ENCODE data around the gene DCP1A.
"Not testable (repeated sequence)": the region's sequence is repeated elsewhere in the genome, so short reads cannot be mapped to it uniquely, and the experiment has no call there.

The DCP1A gene

GRCh38 chr3:53269193-53269592, 78.2 kb downstream of the DCP1A start:
- H3K36me3 Mint-ChIP-seq; H3K4me3 Mint-ChIP-seq; H3K4me1 Mint-ChIP-seq; DNase-seq (ENCODE audit: low spot score in 2 of 2); ATAC-seq (ENCODE audit: low read depth); H3K27ac Mint-ChIP-seq; H3K27me3 Mint-ChIP-seq; H3K9me3 Mint-ChIP-seq: not testable (repeated sequence)

GRCh38 chr3:53267766-53268165, 79.6 kb downstream of the DCP1A start:
- Mint-ChIP-seq H3K4me1 (no peaks in the 10 kb centered on the region), H3K4me3 (no peak overlapping the region), H3K27ac (no peak overlapping the region), H3K27me3 (no peaks in the 10 kb centered on the region), H3K36me3 (no peaks in the 10 kb centered on the region), H3K9me3 (no peaks in the 10 kb centered on the region)
- DNase-seq (ENCODE audit: low spot score in 2 of 2) (no peak), ATAC-seq (ENCODE audit: low read depth) (no peak)

- no peak for ATAC-seq (ENCODE audit: low read depth)
Measured at GRCh38 chr3:53264718-53265117, 82.6 kb downstream of the DCP1A start.

GRCh38 chr3:53263907-53264306, 83.4 kb downstream of the DCP1A start:
- H3K27me3 Mint-ChIP-seq, result no peaks in the 10 kb centered on the region
- H3K9me3 Mint-ChIP-seq, result no peaks in the 10 kb centered on the region
- DNase-seq (ENCODE audit: low spot score in 2 of 2), result no peak
- H3K36me3 Mint-ChIP-seq, result no peaks in the 10 kb centered on the region
- H3K4me1 Mint-ChIP-seq, result no peaks in the 10 kb centered on the region
- ATAC-seq (ENCODE audit: low read depth), result no peak
- no peak overlapping the region for H3K27ac Mint-ChIP-seq
- no peak overlapping the region for H3K4me3 Mint-ChIP-seq

More at GRCh38 chr3:53264718-53265117, 82.6 kb downstream of the DCP1A start:
- no peaks in the 10 kb centered on the region for H3K9me3 Mint-ChIP-seq
- H3K4me1 Mint-ChIP-seq, result no peaks in the 10 kb centered on the region
- H3K27ac Mint-ChIP-seq, result no peak overlapping the region
- no peak for DNase-seq (ENCODE audit: low spot score in 2 of 2)
- no peaks in the 10 kb centered on the region for H3K36me3 Mint-ChIP-seq
- no peak overlapping the region for H3K4me3 Mint-ChIP-seq
- H3K27me3 Mint-ChIP-seq, result no peaks in the 10 kb centered on the region

- DNase-seq (ENCODE audit: low spot score in 2 of 2), result no peak
- H3K27me3 Mint-ChIP-seq, result no peaks in the 10 kb centered on the region
- no peak overlapping the region for H3K27ac Mint-ChIP-seq
- ATAC-seq (ENCODE audit: low read depth), result no peak
- H3K36me3 Mint-ChIP-seq, result no peaks in the 10 kb centered on the region
- H3K4me3 Mint-ChIP-seq, result no peak overlapping the region
- no peaks in the 10 kb centered on the region for H3K9me3 Mint-ChIP-seq
- H3K4me1 Mint-ChIP-seq, result no peaks in the 10 kb centered on the region
Measured at GRCh38 chr3:53261712-53262111, 85.6 kb downstream of the DCP1A start.

- H3K27ac Mint-ChIP-seq, result no peak overlapping the region
- DNase-seq (ENCODE audit: low spot score in 2 of 2), result no peak
- H3K9me3 Mint-ChIP-seq, result no peaks in the 10 kb centered on the region
- ATAC-seq (ENCODE audit: low read depth), result no peak
- H3K4me1 Mint-ChIP-seq, result no peaks in the 10 kb centered on the region
- H3K4me3 Mint-ChIP-seq, result no peak overlapping the region
- no peaks in the 10 kb centered on the region for H3K27me3 Mint-ChIP-seq
- no peaks in the 10 kb centered on the region for H3K36me3 Mint-ChIP-seq
Measured at GRCh38 chr3:53260286-53260785, 87.0 kb downstream of the DCP1A start.

GRCh38 chr3:53259427-53260259, 87.7 kb downstream of the DCP1A start:
- H3K9me3 Mint-ChIP-seq, result no peaks in the 10 kb centered on the region
- ATAC-seq (ENCODE audit: low read depth) (no peak), DNase-seq (ENCODE audit: low spot score in 2 of 2) (no peak)
- no peak overlapping the region for H3K27ac Mint-ChIP-seq
- H3K27me3 Mint-ChIP-seq, result no peaks in the 10 kb centered on the region
- no peaks in the 10 kb centered on the region for H3K36me3 Mint-ChIP-seq
- peaks cover 4% of the 10 kb centered on the region for H3K4me1 Mint-ChIP-seq
- no peak overlapping the region for H3K4me3 Mint-ChIP-seq

GRCh38 chr3:53258600-53259426, 88.5 kb downstream of the DCP1A start:
- Mint-ChIP-seq H3K4me1 (peaks cover 12% of the 10 kb centered on the region), H3K9me3 (no peaks in the 10 kb centered on the region), H3K27ac (no peak overlapping the region), H3K36me3 (no peaks in the 10 kb centered on the region), H3K4me3 (no peak overlapping the region), H3K27me3 (no peaks in the 10 kb centered on the region)
- no peak for ATAC-seq (ENCODE audit: low read depth)
- no peak for DNase-seq (ENCODE audit: low spot score in 2 of 2)

- DNase-seq (ENCODE audit: low spot score in 2 of 2), result no peak
- ATAC-seq (ENCODE audit: low read depth), result no peak
- H3K4me1 Mint-ChIP-seq, result peaks cover 20% of the 10 kb centered on the region
- no peak overlapping the region for H3K27ac Mint-ChIP-seq
- no peaks in the 10 kb centered on the region for H3K9me3 Mint-ChIP-seq
- no peaks in the 10 kb centered on the region for H3K36me3 Mint-ChIP-seq
- no peak overlapping the region for H3K4me3 Mint-ChIP-seq
- H3K27me3 Mint-ChIP-seq, result no peaks in the 10 kb centered on the region
Measured at GRCh38 chr3:53257465-53257864, 89.9 kb downstream of the DCP1A start.

- H3K36me3 Mint-ChIP-seq, result no peaks in the 10 kb centered on the region
- no peaks in the 10 kb centered on the region for H3K27me3 Mint-ChIP-seq
- peak overlapping the region; percentile 24 for H3K4me3 Mint-ChIP-seq
- DNase-seq (ENCODE audit: low spot score in 2 of 2), result no peak
- H3K4me1 Mint-ChIP-seq, result peaks cover 27% of the 10 kb centered on the region
- H3K27ac Mint-ChIP-seq, result no peak overlapping the region
- no peaks in the 10 kb centered on the region for H3K9me3 Mint-ChIP-seq
- ATAC-seq (ENCODE audit: low read depth), result no peak
Measured at GRCh38 chr3:53256704-53257055, 90.7 kb downstream of the DCP1A start.

- ATAC-seq (ENCODE audit: low read depth), result peak; percentile 78
- H3K27ac Mint-ChIP-seq, result peak within 1 kb of the TSS; percentile 66
- H3K4me1 Mint-ChIP-seq, result peaks cover 32% of the 10 kb centered on the region
- H3K27me3 Mint-ChIP-seq, result no peaks in the 10 kb centered on the region
- no peaks in the 10 kb centered on the region for H3K36me3 Mint-ChIP-seq
- peak; percentile 56 to 60 for DNase-seq (ENCODE audit: low spot score in 2 of 2)
- peak within 1 kb of the TSS; percentile 91 for H3K4me3 Mint-ChIP-seq
- no peaks in the 10 kb centered on the region for H3K9me3 Mint-ChIP-seq
Measured at GRCh38 chr3:53255775-53256703, 91.3 kb downstream of the DCP1A start, which contains the start of gene TKT. TSS of gene TKT (minus strand) at chr3:53256022. CDS start at chr3:53255942, 80 bp downstream.

GRCh38 chr3:53255423-53255774, 91.9 kb downstream of the DCP1A start:
- Mint-ChIP-seq H3K36me3 (no peaks in the 10 kb centered on the region), H3K4me3 (peak overlapping the region; percentile 91), H3K4me1 (peaks cover 35% of the 10 kb centered on the region), H3K27ac (peak overlapping the region; percentile 66), H3K9me3 (no peaks in the 10 kb centered on the region), H3K27me3 (no peaks in the 10 kb centered on the region)
- DNase-seq (ENCODE audit: low spot score in 2 of 2), result peak in 1 of 2 donors; percentile 14
- ATAC-seq (ENCODE audit: low read depth), result peak; percentile 54

- ATAC-seq (ENCODE audit: low read depth) (peak; percentile 34), DNase-seq (ENCODE audit: low spot score in 2 of 2) (peak; percentile 23 to 27)
- Mint-ChIP-seq H3K36me3 (no peaks in the 10 kb centered on the region), H3K9me3 (no peaks in the 10 kb centered on the region), H3K27ac (peak overlapping the region; percentile 66), H3K4me1 (peaks cover 38% of the 10 kb centered on the region), H3K27me3 (no peaks in the 10 kb centered on the region), H3K4me3 (peak overlapping the region; percentile 91)
Measured at GRCh38 chr3:53254509-53255422, 92.6 kb downstream of the DCP1A start.
